OCI-LY3 (cell line): ENCODE results near the gene TIMM23B.
"Not testable (repeated sequence)": the region's sequence is repeated elsewhere in the genome, so short reads cannot be mapped to it uniquely, and the experiment has no call there.

Source experiments
- CTCF ChIP-seq: fragments of 200-600, 300-600 bp; sonication (generic); IDR thresholded peaks from 2 replicates; pipeline ENCODE4 v1.5.1; 2014; ENCODE audit warnings: antibody characterized with exemption, low read length, low read depth
- EZH2phosphoT487 ChIP-seq: fragments of 200-600 bp; shearing (Covaris generic); IDR thresholded peaks from 2 replicates; pipeline ENCODE4 v1.6.1; 2018; ENCODE audit warnings: antibody characterized with exemption, mixed run types, low read depth

GRCh38 chr10:49970331-49970857, 28.5 kb downstream of the TIMM23B start:
- not testable (repeated sequence) for TF ChIP-seq CTCF, EZH2phosphoT487
